GM21717 (cell line): ENCODE results near the gene ITIH3.

Experiments
- ATAC-seq: cut with Tn5 transposase; IDR thresholded peaks from one replicate; pipeline ENCODE4 v1.9.1; 2021; ENCODE audit warnings: mild to moderate bottlenecking, moderate library complexity; ENCODE audit not compliant: unreplicated experiment

Gene ITIH3

GRCh38 chr3:52822363-52822762 is 27.8 kb downstream of the ITIH3 start:
- ATAC-seq = no peak

DNA sequence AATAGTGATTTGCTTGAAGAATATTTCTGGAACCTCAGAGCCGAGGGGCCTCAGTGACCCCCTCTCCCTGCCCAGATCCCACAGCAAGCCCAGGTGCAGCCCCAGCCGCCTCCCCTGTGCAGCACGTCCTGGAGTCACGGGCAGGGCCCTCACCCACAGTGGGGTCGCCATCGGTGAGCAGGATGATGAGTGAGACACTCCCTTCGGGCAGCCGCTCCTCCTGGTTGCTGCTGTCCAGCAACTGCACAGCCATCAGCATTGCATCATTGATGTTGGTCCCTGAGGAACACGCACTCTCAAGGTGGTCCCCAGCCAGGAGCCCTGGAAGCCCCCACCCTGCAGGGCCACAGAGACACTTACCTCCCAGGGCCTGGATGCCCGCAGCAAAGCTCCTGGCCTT is 29.4 kb downstream of the ITIH3 start:
- no peak for ATAC-seq

DNA sequence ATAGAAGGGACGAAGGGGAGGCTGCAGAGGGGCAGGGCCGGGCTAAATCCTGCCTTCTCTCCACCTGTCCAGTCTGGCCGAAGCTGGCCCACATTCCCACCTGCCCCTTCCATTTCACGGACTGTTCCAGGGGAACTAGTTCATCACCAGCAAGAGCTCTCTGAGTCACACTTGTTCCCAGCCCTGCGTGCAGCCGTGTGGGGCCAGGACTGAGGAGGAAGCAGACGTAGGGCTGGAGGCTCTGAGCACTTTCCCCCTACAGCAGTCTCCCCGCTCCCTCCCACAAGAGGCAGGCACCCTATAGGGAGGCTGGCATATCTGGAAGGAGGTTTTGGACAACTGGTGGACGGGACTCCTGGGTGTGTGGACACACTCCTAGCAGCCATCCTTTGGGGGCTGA is 32.8 kb downstream of the ITIH3 start:
- no peak for ATAC-seq

DNA sequence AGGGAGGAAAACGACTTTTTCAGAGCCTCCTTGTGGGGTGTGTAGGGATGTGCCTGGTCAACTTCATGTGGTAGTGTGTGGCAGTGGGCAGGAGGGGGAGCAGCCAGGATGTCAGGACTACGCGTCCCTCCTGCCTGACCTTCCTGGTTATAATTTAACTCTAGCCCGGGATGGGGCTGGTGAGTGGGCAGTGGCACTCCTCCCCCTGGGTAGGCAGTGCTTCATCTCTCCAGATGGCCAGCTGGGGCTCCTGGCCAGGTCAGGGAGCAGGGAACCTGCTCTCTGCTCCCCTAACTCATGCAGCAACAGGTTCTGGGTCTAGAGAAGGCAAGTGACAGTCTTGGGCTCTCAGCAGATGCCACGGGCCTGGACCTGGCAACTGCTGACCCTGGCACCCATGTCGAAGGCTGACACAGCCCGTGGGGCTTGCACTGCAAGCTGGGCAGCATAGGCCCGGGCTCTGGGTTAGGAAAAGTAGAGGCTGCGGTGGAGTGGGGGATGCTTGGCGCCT is 33.3 kb downstream of the ITIH3 start:
- ATAC-seq = no peak

GRCh38 chr3:52829482-52829881 is 34.9 kb downstream of the ITIH3 start:
- no peak for ATAC-seq

- ATAC-seq = no peak
Observed at GRCh38 chr3:52829906-52830463, 35.4 kb downstream of the ITIH3 start.

DNA sequence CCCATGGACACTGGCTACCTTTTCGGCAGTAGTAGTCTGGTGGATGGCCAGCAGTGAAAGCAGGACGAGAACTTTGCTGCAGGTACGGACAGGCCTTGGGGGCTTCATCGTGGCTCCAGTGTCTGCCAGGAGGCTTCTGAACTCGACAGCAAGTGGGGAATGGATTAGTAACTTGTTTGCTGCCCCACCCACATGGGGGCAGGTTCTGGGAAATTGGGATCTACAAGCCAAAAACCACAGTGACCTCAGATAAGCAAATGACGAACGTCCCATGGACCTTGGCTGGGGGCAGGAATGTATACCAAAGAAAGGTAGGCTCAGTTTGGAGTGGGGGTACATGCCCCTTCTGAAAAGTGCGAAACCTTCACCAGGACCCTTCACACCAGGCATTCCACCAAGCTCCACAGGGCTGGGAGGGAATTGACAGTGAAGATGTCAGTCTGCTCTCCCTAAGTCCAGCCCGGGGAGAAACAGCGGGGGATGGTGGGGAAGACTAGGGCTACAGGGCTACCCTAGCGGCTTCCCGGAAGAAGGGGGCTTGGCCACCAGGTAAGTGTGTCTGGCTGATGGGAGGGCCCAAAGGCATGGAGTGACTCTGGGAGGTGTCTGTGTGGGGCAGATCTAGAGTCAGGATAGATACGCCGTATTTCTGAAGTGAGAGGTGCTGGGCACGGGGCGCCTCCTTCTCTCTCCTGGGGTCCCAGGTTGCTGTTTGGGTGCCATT is 36.1 kb downstream of the ITIH3 start, which contains the start of gene ITIH4:
Gene ITIH4 (minus strand): TSS at position 138 of the 724 bp plus-strand sequence. CDS start 30 bp downstream, at position 108.
- no peak for ATAC-seq

DNA sequence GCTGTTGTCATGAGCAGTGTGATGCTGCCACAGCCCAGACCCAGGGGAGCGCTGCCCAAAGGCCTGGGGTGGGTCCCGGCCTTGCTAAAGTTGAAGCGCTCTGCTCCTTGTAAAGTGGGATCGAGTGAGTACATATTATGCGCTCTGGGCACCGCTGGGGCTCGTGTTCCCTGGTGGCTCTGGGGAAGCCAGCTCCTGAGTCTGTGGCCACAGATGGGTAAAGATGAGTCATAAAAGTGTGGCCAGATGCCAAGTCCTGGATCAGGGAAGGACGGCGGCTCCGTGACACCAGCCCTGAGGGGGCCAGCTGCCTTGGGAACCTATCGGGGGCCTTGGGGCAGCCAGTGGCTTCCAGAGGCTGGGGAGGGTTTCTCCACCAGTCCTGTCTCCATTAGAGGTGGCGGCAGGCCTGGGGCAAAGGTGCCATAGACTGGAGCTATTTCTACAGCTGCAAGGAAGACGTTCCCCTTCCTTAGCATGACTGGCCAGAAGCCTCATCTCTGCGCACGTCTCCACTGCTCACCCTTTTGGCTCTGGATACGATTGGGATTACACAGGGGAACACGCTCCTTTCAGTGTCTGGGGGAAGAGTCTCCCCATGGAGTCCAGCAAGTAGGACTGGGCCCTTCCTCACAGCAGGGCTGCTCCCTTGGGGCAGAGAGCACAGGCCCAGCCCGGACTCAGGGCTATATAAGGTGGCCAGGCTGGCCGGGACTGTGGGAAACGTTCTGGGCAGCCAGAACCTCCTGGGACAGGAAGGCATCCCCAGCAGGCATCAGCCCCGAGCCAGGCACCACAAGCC is 37.1 kb downstream of the ITIH3 start:
- no peak for ATAC-seq

- ATAC-seq = no peak
Observed at GRCh38 chr3:52833202-52833601, 38.6 kb downstream of the ITIH3 start.

DNA sequence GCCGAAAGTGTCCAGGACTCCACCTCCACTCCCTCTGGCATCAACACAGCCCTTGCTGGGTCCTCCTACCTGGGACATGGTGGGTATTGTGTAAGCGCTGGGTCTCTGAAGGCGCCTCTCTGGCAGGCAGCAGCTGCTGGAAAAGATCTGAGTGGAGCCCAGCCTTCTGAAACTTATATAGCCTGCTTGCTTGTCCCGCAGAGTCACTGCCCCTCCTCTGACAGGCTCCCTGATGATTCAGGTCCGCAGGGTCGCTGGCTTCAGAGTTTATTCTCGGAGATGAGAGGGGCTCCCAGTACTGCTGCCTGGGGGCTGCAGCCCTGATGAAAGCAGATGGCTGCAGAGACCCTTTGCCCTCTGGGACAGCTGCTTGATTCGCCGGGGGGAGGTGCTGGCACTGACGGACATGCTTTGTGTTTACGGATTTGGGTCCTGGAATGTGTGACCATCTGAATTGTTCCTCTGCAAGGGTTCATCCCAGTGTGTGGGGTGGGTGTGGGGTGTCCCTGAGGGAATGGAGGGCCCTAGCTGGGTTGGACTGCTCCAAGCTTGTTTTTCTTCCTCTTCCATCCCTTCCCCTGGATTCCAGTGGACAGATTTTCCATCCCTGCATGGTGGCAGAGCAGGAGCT is 40.4 kb downstream of the ITIH3 start, which contains the start of gene MUSTN1:
Gene MUSTN1 (minus strand): TSS at position 149 of the 631 bp plus-strand sequence. CDS start 71 bp downstream, at position 78.
- no peak for ATAC-seq

DNA sequence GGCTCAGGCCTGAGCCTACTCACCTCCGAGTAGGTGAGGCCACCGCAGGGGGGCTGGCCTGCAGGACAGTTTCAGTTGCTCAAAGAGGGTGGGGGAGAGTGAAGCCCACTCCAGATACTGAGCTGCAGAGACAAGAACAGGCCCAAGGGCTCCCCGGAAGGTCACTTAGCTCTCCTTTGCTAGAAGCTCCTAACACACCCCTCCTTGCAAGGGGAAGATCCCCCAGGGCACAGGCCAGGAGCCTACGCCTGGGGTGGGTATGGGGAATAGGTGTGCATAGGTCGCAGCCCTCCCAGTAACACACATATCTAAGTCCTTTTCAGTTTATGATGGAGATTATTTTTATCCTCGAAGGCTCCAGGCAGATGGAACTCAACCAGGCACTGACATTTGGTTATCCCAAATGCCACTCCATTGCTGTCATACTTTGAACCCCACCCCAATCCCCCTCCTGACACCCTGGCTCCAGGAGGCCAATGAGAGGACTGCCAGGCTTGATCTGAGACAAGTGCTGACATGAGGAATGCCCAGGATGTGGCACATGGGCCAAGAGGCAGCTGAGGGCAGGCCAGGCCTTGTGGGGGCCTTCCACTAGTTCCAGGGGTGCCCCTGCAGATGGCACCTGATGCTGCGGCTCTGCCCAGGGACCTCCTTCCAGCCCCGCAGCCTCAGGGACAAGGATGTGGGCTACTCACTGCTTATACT is 41.3 kb downstream of the ITIH3 start:
- no peak for ATAC-seq

DNA sequence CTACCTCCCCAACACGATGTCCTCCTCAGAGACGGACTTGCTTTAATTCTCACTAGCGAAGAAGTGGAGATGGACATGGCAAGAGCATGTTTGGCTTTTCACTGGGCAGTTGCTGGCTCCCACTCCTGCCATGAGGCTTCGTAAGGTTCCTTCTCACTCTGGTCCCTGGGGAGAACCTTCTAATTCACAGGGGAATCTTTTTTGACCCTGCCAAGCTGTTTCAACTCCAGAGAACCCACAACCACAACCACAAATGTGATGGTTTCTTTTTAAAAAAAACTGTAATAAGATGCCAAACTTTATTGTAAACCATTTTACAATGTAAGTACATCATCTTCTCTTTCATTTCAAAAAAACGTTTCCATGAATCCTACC is 41.9 kb downstream of the ITIH3 start:
- no peak for ATAC-seq

DNA sequence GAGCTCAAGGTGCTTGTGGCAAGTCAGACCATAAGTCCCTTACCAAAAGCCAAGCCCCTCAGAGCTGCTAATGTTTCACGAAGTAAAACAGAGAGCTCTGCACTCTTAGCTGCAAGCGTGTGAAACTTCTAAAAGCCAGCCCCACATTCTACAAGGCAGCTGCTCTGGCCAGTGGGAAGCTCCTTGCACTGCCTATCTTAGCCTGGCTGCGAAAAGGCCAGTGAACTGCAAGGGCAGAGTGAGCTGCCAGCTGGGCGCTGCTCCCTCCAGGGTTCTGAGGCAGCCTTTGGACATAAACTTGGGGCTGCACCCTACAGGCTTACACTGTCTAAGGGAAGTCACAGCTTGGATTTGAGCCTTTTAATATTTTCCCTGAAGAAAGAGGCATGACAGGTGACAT is 42.4 kb downstream of the ITIH3 start:
- ATAC-seq = no peak

- ATAC-seq = no peak
Observed at GRCh38 chr3:52838561-52839267, 44.1 kb downstream of the ITIH3 start.

DNA sequence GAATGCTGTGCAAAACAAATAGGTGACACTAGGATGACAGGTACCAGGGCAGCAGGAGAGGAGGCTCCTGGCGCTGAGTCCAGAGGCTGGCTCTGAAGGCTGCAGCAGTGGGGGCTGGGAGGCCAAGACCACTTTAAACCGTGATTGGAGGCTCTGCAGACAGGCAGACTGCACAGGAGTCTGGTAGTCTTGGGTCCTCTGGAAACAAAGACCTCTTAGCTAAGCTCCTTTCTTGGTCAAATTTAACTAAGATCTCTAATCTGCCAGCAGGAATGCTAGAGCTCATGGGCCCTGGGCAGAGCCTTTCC is 44.6 kb downstream of the ITIH3 start:
- no peak for ATAC-seq

- ATAC-seq = no peak
Observed at GRCh38 chr3:52839892-52840545, 45.4 kb downstream of the ITIH3 start.

DNA sequence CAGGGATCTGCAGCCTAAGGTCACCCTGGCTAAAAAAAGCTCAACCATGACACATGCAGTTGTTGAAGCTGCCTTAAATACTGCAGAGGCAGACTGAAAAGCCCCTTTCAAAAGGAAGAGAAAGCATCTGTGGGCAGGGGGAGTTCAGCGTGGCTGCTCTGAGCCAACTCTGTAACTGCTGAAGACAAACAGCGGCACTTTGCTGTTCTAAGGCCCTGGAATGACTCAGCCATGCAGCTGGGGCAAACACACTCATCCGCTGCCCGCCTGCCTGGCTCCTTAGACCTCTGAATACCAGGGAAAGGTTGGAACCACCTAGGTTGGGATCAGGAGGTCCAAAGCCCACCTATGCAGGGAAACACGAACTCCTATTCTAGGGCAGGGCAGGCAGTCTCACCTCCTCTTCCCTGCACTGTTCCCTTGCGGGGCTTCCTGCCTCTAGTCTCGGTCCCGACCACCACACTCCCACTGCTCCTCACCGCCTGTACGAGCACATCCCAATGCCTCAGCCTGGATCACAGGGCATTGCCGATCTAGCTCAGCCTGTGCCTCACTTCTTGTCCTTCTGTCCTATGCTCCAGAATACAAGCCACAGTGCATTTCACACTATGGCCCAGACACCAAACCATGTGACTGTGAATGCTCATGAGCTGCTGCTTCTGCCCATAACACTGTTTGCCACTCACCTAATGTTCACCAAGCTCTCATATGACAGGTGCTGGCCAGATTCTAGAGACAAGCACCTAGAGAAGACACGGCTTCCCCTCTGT is 46.8 kb downstream of the ITIH3 start:
- no peak for ATAC-seq

DNA sequence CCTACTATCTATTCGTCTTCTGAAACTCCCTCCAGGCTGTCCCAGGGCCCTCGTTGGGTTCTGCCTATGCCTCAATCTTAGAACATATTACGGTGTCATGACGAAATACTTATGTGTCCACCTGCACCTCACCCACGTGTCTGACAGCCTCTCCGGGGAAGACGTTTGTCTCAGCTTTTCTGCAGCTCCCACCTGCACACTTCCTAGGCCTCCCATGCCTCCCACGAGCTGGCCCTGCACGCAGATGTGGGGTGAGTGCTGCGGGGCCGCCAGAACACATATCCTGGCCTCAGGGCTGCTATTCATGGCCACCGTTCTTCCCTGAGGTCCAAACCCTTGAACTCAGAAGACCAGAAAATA is 47.4 kb downstream of the ITIH3 start:
- no peak for ATAC-seq

DNA sequence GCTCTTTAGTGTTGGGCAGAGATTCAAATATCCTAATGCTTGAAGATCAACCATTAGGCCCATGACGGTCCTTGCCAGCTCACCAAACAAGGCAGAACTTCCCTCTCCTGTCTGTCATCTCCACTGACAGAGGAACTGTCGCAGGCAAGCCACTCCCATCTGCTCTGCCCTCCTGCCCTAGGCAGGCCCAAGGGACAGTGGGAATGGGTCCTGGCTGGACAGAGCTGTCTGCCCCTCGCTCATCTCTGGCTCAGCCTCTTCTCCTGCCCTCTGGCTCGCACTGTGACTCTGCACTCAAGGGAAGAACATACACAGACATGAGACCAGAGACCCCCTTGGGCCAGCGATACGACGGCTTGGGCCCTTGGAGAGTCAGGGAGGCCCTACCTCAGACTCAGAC is 47.8 kb downstream of the ITIH3 start:
- no peak for ATAC-seq
